K562 (cell line): ENCODE measurements around the gene U2AF1L4.

Source experiments
- CHD2 ChIP-seq: IDR thresholded peaks from 2 replicates; pipeline ENCODE4 v1.6.1; 2011; ENCODE audit warnings: low read depth, low read length
- HNRNPL ChIP-seq: fragments of 200-400 bp; formaldehyde crosslinking; IDR thresholded peaks from 2 replicates; pipeline ENCODE4 v1.6.1; 2017; ENCODE audit warnings: low read depth, mild to moderate bottlenecking, low read length
- MYBL2 ChIP-seq, 2 experiments: fragments of 450-650 bp in 1 of 2; sonication (generic) in 1 of 2; formaldehyde crosslinking in 1 of 2; IDR thresholded peaks; 2 replicates each; pipeline versions ENCODE4 v1.6.1 to v1.8.1; 2017 to 2022; ENCODE audit warnings: borderline replicate concordance in 1 of 2, inconsistent platforms in 1 of 2, low read depth in 1 of 2, mild to moderate bottlenecking in 1 of 2, missing genetic modification reagents in 1 of 2, moderate library complexity in 1 of 2
- NRF1 ChIP-seq, 2 experiments: fragments of 450-650 bp; IDR thresholded peaks in 1 of 2; conservative IDR thresholded peaks in 1 of 2; 2 replicates each; pipeline ENCODE4 v1.6.1; 2014; ENCODE audit warnings: mild to moderate bottlenecking in 2 of 2
- RAD21 ChIP-seq, 2 experiments: fragments of 250-450 bp in 1 of 2; fragments of 450-650 bp in 1 of 2; sonication (Bioruptor Pico) in 1 of 2; formaldehyde crosslinking in 1 of 2; IDR thresholded peaks in 1 of 2; conservative IDR thresholded peaks in 1 of 2; 2 replicates each; pipeline versions ENCODE4 v1.4.0 to v1.8.0; 2020 to 2022; ENCODE audit warnings: mild to moderate bottlenecking in 2 of 2, moderate library complexity in 1 of 2
- RBM22 ChIP-seq: fragments of 200-400 bp; formaldehyde crosslinking; IDR thresholded peaks from 2 replicates; pipeline ENCODE4 v1.6.1; 2018; ENCODE audit warnings: low read length, low read depth; ENCODE audit not compliant: poor library complexity, severe bottlenecking
- SLC30A9 ChIP-seq: fragments of 250-450 bp; sonication (Bioruptor Pico); IDR thresholded peaks from 2 replicates; pipeline ENCODE4 v1.8.0; 2022; ENCODE audit warnings: mild to moderate bottlenecking, moderate library complexity
- SP1 ChIP-seq: sonication (generic); formaldehyde crosslinking; IDR thresholded peaks from 2 replicates; pipeline ENCODE4 v1.8.1; 2022; ENCODE audit warnings: mild to moderate bottlenecking, missing genetic modification reagents
- ZNF239 ChIP-seq: fragments of 250-450 bp; sonication (Bioruptor Pico); IDR thresholded peaks from 2 replicates; pipeline ENCODE4 v1.4.0; 2020; ENCODE audit warnings: mild to moderate bottlenecking
- TF ChIP-seq, protein P1 (sequence below): sonication (generic); formaldehyde crosslinking; IDR thresholded peaks from 2 replicates; pipeline ENCODE4 v1.9.0; 2022; ENCODE audit warnings: mild to moderate bottlenecking, missing genetic modification reagents
- TF ChIP-seq, protein P2 (sequence below): fragments of 450-650 bp; formaldehyde crosslinking; IDR thresholded peaks from 2 replicates; pipeline ENCODE4 v1.4.0; 2022; ENCODE audit warnings: missing genetic modification characterization

DNA sequence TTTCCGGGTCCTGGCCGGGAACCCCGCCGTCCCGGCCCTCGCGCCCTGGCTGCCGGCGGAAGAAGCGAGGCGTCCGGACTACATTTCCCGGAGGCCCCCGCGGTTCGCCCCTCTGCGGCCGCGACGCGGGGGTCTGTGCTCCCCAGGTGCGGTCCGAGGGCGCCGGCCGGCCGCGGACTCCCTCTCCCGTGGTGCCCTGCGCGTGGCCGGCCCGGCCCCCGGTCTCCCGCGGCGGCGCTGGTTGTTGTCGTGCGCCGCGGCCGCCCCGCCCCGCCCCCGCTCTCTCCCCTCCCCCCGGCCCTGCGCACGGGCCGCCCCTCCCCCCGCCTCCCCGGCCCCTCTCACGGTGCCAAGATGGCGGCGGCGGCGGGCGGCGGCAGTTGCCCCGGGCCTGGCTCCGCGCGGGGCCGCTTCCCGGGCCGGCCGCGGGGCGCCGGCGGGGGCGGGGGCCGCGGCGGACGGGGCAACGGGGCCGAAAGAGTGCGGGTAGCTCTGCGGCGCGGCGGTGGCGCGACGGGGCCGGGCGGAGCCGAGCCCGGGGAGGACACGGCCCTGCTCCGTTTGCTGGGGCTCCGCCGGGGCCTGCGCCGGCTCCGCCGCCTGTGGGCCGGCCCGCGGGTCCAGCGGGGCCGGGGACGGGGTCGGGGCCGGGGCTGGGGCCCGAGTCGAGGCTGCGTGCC, 27.4 kb downstream of the U2AF1L4 start, which contains the start of gene KMT2B:
- TF ChIP-seq, protein P1, sequence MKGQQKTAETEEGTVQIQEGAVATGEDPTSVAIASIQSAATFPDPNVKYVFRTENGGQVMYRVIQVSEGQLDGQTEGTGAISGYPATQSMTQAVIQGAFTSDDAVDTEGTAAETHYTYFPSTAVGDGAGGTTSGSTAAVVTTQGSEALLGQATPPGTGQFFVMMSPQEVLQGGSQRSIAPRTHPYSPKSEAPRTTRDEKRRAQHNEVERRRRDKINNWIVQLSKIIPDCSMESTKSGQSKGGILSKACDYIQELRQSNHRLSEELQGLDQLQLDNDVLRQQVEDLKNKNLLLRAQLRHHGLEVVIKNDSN, result no peak
- TF ChIP-seq MYBL2 (IDR thresholded peaks at IDR 0.05; ENCODE audit: low read depth) (no peak), MYBL2 (CRISPR knock-in tag; IDR thresholded peaks at IDR 0.05; ENCODE audit: borderline replicate concordance) (no peak), NRF1 (conservative IDR thresholded peaks at IDR 0.05 in 1 of 2, IDR thresholded peaks at IDR 0.05 in 1 of 2) (peak; percentile 64 to 66; a peak in 2 of 4 replicates), ZNF239 (no peak), HNRNPL (no peak), RBM22 (no peak), SP1 (no peak), SLC30A9 (CRISPR knock-in tag) (no peak), RAD21 (CRISPR knock-in tag; conservative IDR thresholded peaks at IDR 0.05 in 1 of 2, IDR thresholded peaks at IDR 0.05 in 1 of 2) (no peak), CHD2 (no peak)
- TF ChIP-seq, protein P2, sequence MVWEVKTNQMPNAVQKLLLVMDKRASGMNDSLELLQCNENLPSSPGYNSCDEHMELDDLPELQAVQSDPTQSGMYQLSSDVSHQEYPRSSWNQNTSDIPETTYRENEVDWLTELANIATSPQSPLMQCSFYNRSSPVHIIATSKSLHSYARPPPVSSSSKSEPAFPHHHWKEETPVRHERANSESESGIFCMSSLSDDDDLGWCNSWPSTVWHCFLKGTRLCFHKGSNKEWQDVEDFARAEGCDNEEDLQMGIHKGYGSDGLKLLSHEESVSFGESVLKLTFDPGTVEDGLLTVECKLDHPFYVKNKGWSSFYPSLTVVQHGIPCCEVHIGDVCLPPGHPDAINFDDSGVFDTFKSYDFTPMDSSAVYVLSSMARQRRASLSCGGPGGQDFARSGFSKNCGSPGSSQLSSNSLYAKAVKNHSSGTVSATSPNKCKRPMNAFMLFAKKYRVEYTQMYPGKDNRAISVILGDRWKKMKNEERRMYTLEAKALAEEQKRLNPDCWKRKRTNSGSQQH (CRISPR knock-in tag), result no peak
